Measurements from ENCODE around the gene SMARCE1. TPM values are rescaled to one million over a fixed set of nuclear protein-coding genes. Genes with fewer than 3 reads are reported as not detected.

Gene SMARCE1
- total RNA-seq, 2 experiments from 2014 or later: 65.4 to 68.6 TPM

DNA sequence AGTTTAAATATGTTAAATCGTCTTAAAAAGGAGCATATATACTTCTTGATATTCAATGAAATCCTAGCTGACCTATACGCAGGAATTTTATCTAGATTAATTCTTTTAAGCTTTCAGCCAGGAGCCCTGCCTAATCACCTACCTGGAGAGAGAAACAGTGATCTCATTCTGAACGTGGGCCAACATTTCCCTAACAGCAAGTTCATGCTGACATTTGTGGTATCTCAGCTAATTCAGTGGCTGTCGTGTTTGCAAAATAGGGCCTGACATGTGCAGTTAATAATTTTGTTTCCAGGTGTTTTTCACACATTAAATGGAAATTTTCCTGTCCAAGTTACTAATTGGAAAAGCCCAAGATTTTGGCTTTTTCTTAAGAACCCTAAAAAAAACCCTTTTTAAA is 38.6 kb upstream of the SMARCE1 start:
- H3K4me1 Mint-ChIP-seq (ENCODE audit: low read depth): no peaks in the 10 kb centered on the region
- H3K4me3 Mint-ChIP-seq: no peak overlapping the region
- no peak for ATAC-seq (ENCODE audit: poor library complexity)
- H3K27me3 Mint-ChIP-seq: peaks cover 15% of the 10 kb centered on the region
- Histone ChIP-seq H3K4me3 (ENCODE audit: low read length) (no peak overlapping the region), H3K4me1 (ENCODE audit: insufficient read depth, low read length) (no peaks in the 10 kb centered on the region), H3K27me3 (ENCODE audit: control insufficient read depth in 1 of 2, insufficient read depth in 2 of 2, low read length in 2 of 2) (peaks cover 0 to 3% of the 10 kb centered on the region in 2 experiments), H3K36me3 (ENCODE audit: insufficient read depth, low read length) (no peaks in the 10 kb centered on the region), H3K9me3 (ENCODE audit: control insufficient read depth in 1 of 2, insufficient read depth in 1 of 2, low read length in 2 of 2) (no peaks in the 10 kb centered on the region), H3K27ac (ENCODE audit: low read depth in 1 of 2, low read length in 2 of 2) (no peak overlapping the region)
- H3K27ac Mint-ChIP-seq: no peak overlapping the region
- H3K36me3 Mint-ChIP-seq (ENCODE audit: low read depth): no peaks in the 10 kb centered on the region
- ChIA-PET POLR2A (no interaction called here), CTCF (no interaction called here)
- TF ChIP-seq, protein P1, sequence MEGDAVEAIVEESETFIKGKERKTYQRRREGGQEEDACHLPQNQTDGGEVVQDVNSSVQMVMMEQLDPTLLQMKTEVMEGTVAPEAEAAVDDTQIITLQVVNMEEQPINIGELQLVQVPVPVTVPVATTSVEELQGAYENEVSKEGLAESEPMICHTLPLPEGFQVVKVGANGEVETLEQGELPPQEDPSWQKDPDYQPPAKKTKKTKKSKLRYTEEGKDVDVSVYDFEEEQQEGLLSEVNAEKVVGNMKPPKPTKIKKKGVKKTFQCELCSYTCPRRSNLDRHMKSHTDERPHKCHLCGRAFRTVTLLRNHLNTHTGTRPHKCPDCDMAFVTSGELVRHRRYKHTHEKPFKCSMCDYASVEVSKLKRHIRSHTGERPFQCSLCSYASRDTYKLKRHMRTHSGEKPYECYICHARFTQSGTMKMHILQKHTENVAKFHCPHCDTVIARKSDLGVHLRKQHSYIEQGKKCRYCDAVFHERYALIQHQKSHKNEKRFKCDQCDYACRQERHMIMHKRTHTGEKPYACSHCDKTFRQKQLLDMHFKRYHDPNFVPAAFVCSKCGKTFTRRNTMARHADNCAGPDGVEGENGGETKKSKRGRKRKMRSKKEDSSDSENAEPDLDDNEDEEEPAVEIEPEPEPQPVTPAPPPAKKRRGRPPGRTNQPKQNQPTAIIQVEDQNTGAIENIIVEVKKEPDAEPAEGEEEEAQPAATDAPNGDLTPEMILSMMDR (IDR thresholded peaks at IDR 0.05): no peak
- H3K9me3 Mint-ChIP-seq: no peaks in the 10 kb centered on the region
- intact Hi-C loops (cut with DNase I, micrococcal nuclease): no loop called here
- DNase-seq: no peak

DNA sequence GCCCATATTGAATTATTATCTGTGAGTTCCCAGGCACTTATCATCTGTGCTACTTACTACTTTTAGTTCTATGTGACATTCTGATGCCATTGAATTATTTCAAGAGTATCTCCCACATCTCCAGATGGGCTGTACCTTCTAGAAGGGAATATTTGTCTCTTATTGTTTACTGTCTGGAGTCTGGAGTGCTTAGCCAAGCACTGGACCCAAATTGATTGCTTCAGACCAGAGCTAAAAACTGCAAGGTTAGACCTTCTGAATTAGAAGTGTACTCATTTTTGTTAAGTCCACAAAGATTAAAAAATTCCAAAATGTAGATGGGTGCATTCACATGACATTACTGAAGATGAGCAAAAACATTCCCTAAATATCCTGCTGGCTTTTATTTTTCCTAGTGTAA is 33.4 kb upstream of the SMARCE1 start:
- H3K27ac ChIP-seq (ENCODE audit: low read depth in 1 of 2, low read length in 2 of 2): no peak overlapping the region
- no peak overlapping the region for H3K27ac Mint-ChIP-seq
- peaks cover 7 to 14% of the 10 kb centered on the region in 2 experiments for H3K27me3 ChIP-seq (ENCODE audit: control insufficient read depth in 1 of 2, insufficient read depth in 2 of 2, low read length in 2 of 2)
- ChIA-PET POLR2A (interaction anchor here (0.6 kb wide), 1 partner anchor 22 kb away, joined by 4 read pairs; no protein-coding TSS in a partner anchor), CTCF (interaction anchor here (0.6 kb wide), 1 partner anchor 614 kb away, joined by 3 read pairs; no protein-coding TSS in a partner anchor)
- no peak overlapping the region for H3K4me3 ChIP-seq (ENCODE audit: low read length)
- ATAC-seq (ENCODE audit: poor library complexity) (no peak), DNase-seq (no peak)
- no peaks in the 10 kb centered on the region for H3K9me3 ChIP-seq (ENCODE audit: control insufficient read depth in 1 of 2, insufficient read depth in 1 of 2, low read length in 2 of 2)
- no peaks in the 10 kb centered on the region for H3K4me1 ChIP-seq (ENCODE audit: insufficient read depth, low read length)
- H3K36me3 ChIP-seq (ENCODE audit: insufficient read depth, low read length): no peaks in the 10 kb centered on the region
- no peaks in the 10 kb centered on the region for H3K4me1 Mint-ChIP-seq (ENCODE audit: low read depth)
- no peaks in the 10 kb centered on the region for H3K36me3 Mint-ChIP-seq (ENCODE audit: low read depth)
- H3K4me3 Mint-ChIP-seq: no peak overlapping the region
- H3K9me3 Mint-ChIP-seq: no peaks in the 10 kb centered on the region
- TF ChIP-seq, protein P1 (IDR thresholded peaks at IDR 0.05): no peak
- intact Hi-C loops (cut with DNase I, micrococcal nuclease): no loop called here
- H3K27me3 Mint-ChIP-seq: peaks cover 60% of the 10 kb centered on the region

DNA sequence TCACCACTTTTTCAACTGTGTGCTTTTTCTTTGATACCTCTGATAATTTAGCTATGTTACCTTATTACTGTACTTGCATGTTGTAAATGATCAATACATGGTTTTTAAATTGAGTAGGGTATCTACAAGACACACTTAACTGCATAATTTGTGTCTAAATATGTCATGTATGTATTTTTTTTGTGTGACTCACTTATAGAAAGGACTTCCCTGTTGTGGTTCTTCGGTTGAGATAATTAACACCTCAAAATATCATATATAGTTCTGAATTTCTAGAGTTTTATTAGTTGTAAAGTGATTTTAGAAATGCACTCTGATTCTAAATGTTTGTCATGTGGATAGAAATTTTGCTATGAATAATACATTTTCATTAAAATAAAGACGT is 31.9 kb upstream of the SMARCE1 start:
- ChIA-PET CTCF (no interaction called here), POLR2A (no interaction called here)
- intact Hi-C loops (cut with DNase I, micrococcal nuclease): no loop called here
- no peak overlapping the region for H3K4me3 ChIP-seq (ENCODE audit: low read length)
- no peak overlapping the region for H3K27ac ChIP-seq (ENCODE audit: low read depth in 1 of 2, low read length in 2 of 2)
- no peaks in the 10 kb centered on the region for H3K9me3 ChIP-seq (ENCODE audit: control insufficient read depth in 1 of 2, insufficient read depth in 1 of 2, low read length in 2 of 2)
- no peak for DNase-seq
- Mint-ChIP-seq H3K27me3 (peaks cover 68% of the 10 kb centered on the region), H3K36me3 (ENCODE audit: low read depth) (no peaks in the 10 kb centered on the region), H3K4me1 (ENCODE audit: low read depth) (no peaks in the 10 kb centered on the region), H3K4me3 (no peak overlapping the region), H3K27ac (no peak overlapping the region), H3K9me3 (no peaks in the 10 kb centered on the region)
- TF ChIP-seq, protein P1 (IDR thresholded peaks at IDR 0.05): no peak
- H3K4me1 ChIP-seq (ENCODE audit: insufficient read depth, low read length): no peaks in the 10 kb centered on the region
- H3K27me3 ChIP-seq (ENCODE audit: control insufficient read depth in 1 of 2, insufficient read depth in 2 of 2, low read length in 2 of 2): peaks cover 5 to 14% of the 10 kb centered on the region in 2 experiments
- no peaks in the 10 kb centered on the region for H3K36me3 ChIP-seq (ENCODE audit: insufficient read depth, low read length)
- ATAC-seq (ENCODE audit: poor library complexity): no peak
